CD4-positive, alpha-beta T cell (primary cell): ENCODE data around the gene ACKR2. TPM values are rescaled to one million over a fixed set of nuclear protein-coding genes. Genes with fewer than 3 reads are reported as not detected.

Experiments
- ATAC-seq: fragments of 200-7000 bp; cut with Tn5 transposase; one replicate; pipeline ENCODE4 v1.10.0; 2022; ENCODE audit warnings: mild to moderate bottlenecking; ENCODE audit not compliant: poor library complexity
- CTCF ChIA-PET: fragments of 350-600 bp; sonication (Branson Sonifier 250); formaldehyde crosslinking; loops from one replicate; lab custom pipeline; 2021; ENCODE audit warnings: antibody characterized with exemption, inconsistent platforms; lab: Charles Lee
- POLR2A ChIA-PET: fragments of 350-600 bp; sonication (Branson Sonifier 250); formaldehyde crosslinking; loops from one replicate; lab custom pipeline; 2021; ENCODE audit warnings: antibody characterized with exemption, inconsistent platforms; lab: Charles Lee
- DNase-seq, 14 experiments: peaks; one replicate each; pipeline ENCODE4 v3.0.0-alpha.2; 2013 to 2020; ENCODE audit warnings: mixed read lengths in 2 of 14
- H3K27ac ChIP-seq, 2 donors: one replicate each; pipeline versions ENCODE4 v1.5.1 to v1.7.0; 2013; ENCODE audit warnings: low read length in 2 of 2, low read depth in 1 of 2, mild to moderate bottlenecking in 1 of 2
- H3K27me3 ChIP-seq, 2 experiments: 1 replicate in 1 of 2; 2 replicates in 1 of 2; pipeline versions ENCODE4 v1.6.1 to v1.7.0; 2013; ENCODE audit warnings: low read length in 2 of 2, control low read depth in 1 of 2, mild to moderate bottlenecking in 1 of 2, moderate library complexity in 1 of 2; ENCODE audit not compliant: insufficient read depth in 2 of 2, control insufficient read depth in 1 of 2
- H3K36me3 ChIP-seq: one replicate; pipeline ENCODE4 v1.6.1; 2013; ENCODE audit warnings: low read length, control low read depth; ENCODE audit not compliant: insufficient read depth
- H3K4me1 ChIP-seq: one replicate; pipeline ENCODE4 v1.6.1; 2013; ENCODE audit warnings: low read length, control low read depth; ENCODE audit not compliant: insufficient read depth
- H3K4me3 ChIP-seq: one replicate; pipeline ENCODE4 v1.5.1; 2013; ENCODE audit warnings: mild to moderate bottlenecking, low read length, moderate library complexity
- H3K9me3 ChIP-seq, 2 experiments: 1 replicate in 1 of 2; 2 replicates in 1 of 2; pipeline versions ENCODE4 v1.6.1 to v1.7.0; 2013; ENCODE audit warnings: low read length in 2 of 2, mild to moderate bottlenecking in 2 of 2, control low read depth in 1 of 2, moderate library complexity in 1 of 2; ENCODE audit not compliant: control insufficient read depth in 1 of 2, insufficient read depth in 1 of 2
- H3K27ac Mint-ChIP-seq: one replicate; pipeline ENCODE4 v1.8.0; 2020; ENCODE audit warnings: mixed read lengths
- H3K27me3 Mint-ChIP-seq: one replicate; pipeline ENCODE4 v1.8.0; 2021; ENCODE audit warnings: mixed read lengths
- H3K36me3 Mint-ChIP-seq: one replicate; pipeline ENCODE4 v1.8.0; 2021; ENCODE audit warnings: low read depth, mixed read lengths
- H3K4me1 Mint-ChIP-seq: one replicate; pipeline ENCODE4 v1.8.0; 2021; ENCODE audit warnings: low read depth, mixed read lengths
- H3K4me3 Mint-ChIP-seq: one replicate; pipeline ENCODE4 v1.8.0; 2020; ENCODE audit warnings: mild to moderate bottlenecking, mixed read lengths
- H3K9me3 Mint-ChIP-seq: one replicate; pipeline ENCODE4 v1.8.0; 2020; ENCODE audit warnings: mixed read lengths
- CTCF ChIP-seq: fragments of 200-600 bp; IDR thresholded peaks from one replicate; pipeline ENCODE4 v1.8.0; 2022; ENCODE audit warnings: antibody characterized with exemption, mild to moderate bottlenecking
- intact Hi-C, 2 experiments: fragments of 100-400 bp; cut with DNase I in 1 of 2; cut with micrococcal nuclease in 1 of 2; formaldehyde crosslinking; loops; one replicate each; pipeline versions ENCODE4 v1.15.1 to v1.9.0; 2023 to 2025; cut with DNase I, micrococcal nuclease
- total RNA-seq, 174 experiments: library from RNA in 2 of 174; stranded (reverse) in 2 of 174; gene quantifications; one replicate each; pipeline ENCODE4 v1.2.3 and lab custom pipeline; 2021 to 2026

ACKR2 gene
- total RNA-seq, 2 experiments from 2014 or later, result 0.42 TPM; not detected in 1

- CTCF ChIA-PET, result interaction anchor here (1.8 kb wide), 1 partner anchor 46 kb away, joined by 5 read pairs; no protein-coding TSS in a partner anchor
- Histone ChIP-seq H3K4me1 (peaks cover 15% of the 10 kb centered on the region), H3K27me3 (no peaks in the 10 kb centered on the region), H3K36me3 (no peaks in the 10 kb centered on the region), H3K4me3 (no peak overlapping the region), H3K27ac (no peak overlapping the region), H3K9me3 (no peaks in the 10 kb centered on the region)
- H3K27ac Mint-ChIP-seq, result no peak overlapping the region
- ATAC-seq (no peak), DNase-seq (no peak)
- peaks cover 17% of the 10 kb centered on the region for H3K4me1 Mint-ChIP-seq
- intact Hi-C loops, result no loop called here
- POLR2A ChIA-PET, result no interaction called here
- TF ChIP-seq CTCF, result no peak
- no peaks in the 10 kb centered on the region for H3K9me3 Mint-ChIP-seq
- H3K36me3 Mint-ChIP-seq, result no peaks in the 10 kb centered on the region
- H3K27me3 Mint-ChIP-seq, result no peaks in the 10 kb centered on the region
- H3K4me3 Mint-ChIP-seq, result no peak overlapping the region
Observed at GRCh38 chr3:42876940-42877720, 67.9 kb downstream of the ACKR2 start.

- Mint-ChIP-seq H3K9me3 (no peaks in the 10 kb centered on the region), H3K36me3 (no peaks in the 10 kb centered on the region), H3K4me3 (no peak overlapping the region), H3K4me1 (peaks cover 17% of the 10 kb centered on the region), H3K27me3 (no peaks in the 10 kb centered on the region), H3K27ac (no peak overlapping the region)
- ChIA-PET POLR2A (no interaction called here), CTCF (interaction anchor here (1.3 kb wide), 1 partner anchor 47 kb away, joined by 5 read pairs; no protein-coding TSS in a partner anchor)
- no peaks in the 10 kb centered on the region for H3K9me3 ChIP-seq
- ATAC-seq (no peak), DNase-seq (no peak)
- H3K4me1 ChIP-seq, result peaks cover 15% of the 10 kb centered on the region
- H3K4me3 ChIP-seq, result no peak overlapping the region
- no peak for TF ChIP-seq CTCF
- no peak overlapping the region for H3K27ac ChIP-seq
- H3K27me3 ChIP-seq, result no peaks in the 10 kb centered on the region
- intact Hi-C loops, result no loop called here
- no peaks in the 10 kb centered on the region for H3K36me3 ChIP-seq
Observed at GRCh38 chr3:42877881-42878280, 68.6 kb downstream of the ACKR2 start.

- H3K36me3 ChIP-seq, result no peaks in the 10 kb centered on the region
- Mint-ChIP-seq H3K36me3 (no peaks in the 10 kb centered on the region), H3K4me3 (peak overlapping the region; percentile 72), H3K4me1 (peaks cover 17% of the 10 kb centered on the region), H3K27me3 (no peaks in the 10 kb centered on the region), H3K9me3 (no peaks in the 10 kb centered on the region), H3K27ac (no peak overlapping the region)
- intact Hi-C loops, result loop anchor here (2.0 to 10.0 kb wide), 4 partner anchors 47 to 378 kb away; partner anchors contain the start of genes SEC22C (in 1 of the 2) and VIPR1 (in 1 of the 2)
- POLR2A ChIA-PET, result no interaction called here
- peak in 3 of 14 experiments; percentile 3 to 9 (median 8) for DNase-seq
- no peaks in the 10 kb centered on the region for H3K9me3 ChIP-seq
- no peak for TF ChIP-seq CTCF
- ATAC-seq, result no peak
- peak overlapping the region in 1 of 2 donors; percentile 13 for H3K27ac ChIP-seq
- CTCF ChIA-PET, result interaction anchor here (1.2 kb wide), 1 partner anchor 96 kb away, joined by 5 read pairs; no protein-coding TSS in a partner anchor
- peaks cover 15% of the 10 kb centered on the region for H3K4me1 ChIP-seq
- peak overlapping the region; percentile 78 for H3K4me3 ChIP-seq
- H3K27me3 ChIP-seq, result no peaks in the 10 kb centered on the region
Observed at GRCh38 chr3:42880183-42880582, 70.9 kb downstream of the ACKR2 start.
